Measurements from ENCODE around the gene ACSS2.

GRCh38 chr20:34948030-34948429 is 71.6 kb downstream of the ACSS2 start:
- TF ChIP-seq POLR2AphosphoS5 (IDR thresholded peaks at IDR 0.05; ENCODE audit: low read depth, low read length), result no peak
- no peak for TF ChIP-seq POLR2A (IDR thresholded peaks at IDR 0.05; ENCODE audit: low read depth, low read length)
- no peak for TF ChIP-seq TAF1 (IDR thresholded peaks at IDR 0.05; ENCODE audit: borderline replicate concordance, low read depth, low read length)

All from GM12892 (cell line).